HG03097 (cell line): ENCODE data around the gene FSTL4.
"Not testable (repeated sequence)": the region's sequence is repeated elsewhere in the genome, so short reads cannot be mapped to it uniquely, and the experiment has no call there.

Source experiments
- ATAC-seq: cut with Tn5 transposase; IDR thresholded peaks from one replicate; pipeline ENCODE4 v1.9.1; 2021; ENCODE audit not compliant: unreplicated experiment, low FRiP score

The FSTL4 gene

DNA sequence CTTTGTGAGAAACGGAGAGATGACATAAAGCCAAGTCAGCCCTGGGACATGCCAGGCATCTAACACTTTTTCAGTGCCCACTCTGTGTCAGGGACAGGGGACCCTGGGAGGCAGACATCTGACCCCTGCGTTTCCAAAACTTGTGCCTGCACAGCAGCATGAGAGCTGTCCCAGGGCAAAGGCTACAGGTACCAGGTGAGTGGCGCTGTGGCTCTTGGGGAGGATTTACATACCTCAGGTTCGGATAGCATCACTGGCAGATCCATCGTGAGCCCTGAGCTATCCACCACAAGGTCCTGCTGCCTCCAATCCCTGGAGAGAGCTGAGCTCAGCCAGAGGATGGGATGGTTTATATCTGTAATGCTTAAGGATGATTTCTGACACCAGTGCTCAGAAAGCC lies 52.4 kb downstream of the FSTL4 start:
- no peak for ATAC-seq

DNA sequence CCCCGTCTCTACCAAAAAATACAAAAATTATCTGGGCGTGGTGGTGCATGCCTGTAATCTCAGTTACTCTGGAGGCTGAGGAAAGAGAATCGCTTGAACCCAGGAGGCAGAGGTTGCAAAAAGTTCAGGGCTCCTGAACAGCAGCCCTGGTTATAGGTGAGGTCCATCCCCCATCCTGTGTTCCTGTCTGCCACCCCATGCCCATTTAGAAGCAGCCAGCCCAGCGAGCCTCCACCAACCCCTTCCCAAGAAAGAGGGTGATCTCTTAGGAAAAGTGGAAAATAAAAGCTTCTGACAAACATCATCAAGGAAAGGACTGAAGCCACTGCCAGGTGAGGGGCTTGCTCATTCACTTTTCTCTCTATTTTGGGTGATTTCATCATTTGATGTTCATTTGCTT lies 55.8 kb downstream of the FSTL4 start:
- no peak for ATAC-seq

DNA sequence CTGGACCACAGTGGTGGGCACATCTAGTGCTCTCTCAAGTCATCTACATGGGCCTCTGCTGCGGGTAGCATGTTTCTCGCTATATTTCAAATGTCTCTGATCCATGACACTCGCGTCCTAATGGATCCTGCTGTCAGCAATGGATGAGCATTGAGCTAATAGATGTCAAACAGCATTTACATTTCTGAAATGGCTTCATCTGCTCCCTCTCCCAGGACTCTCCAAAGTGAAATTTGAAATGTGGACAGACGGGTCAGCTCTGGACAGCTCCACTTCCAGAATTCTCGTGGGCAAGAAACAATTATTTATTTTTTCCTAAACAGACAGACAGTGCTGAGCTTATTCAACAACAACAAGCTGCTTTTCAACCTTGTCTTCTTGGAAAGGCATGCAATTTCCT lies 58.1 kb downstream of the FSTL4 start:
- ATAC-seq, result no peak

DNA sequence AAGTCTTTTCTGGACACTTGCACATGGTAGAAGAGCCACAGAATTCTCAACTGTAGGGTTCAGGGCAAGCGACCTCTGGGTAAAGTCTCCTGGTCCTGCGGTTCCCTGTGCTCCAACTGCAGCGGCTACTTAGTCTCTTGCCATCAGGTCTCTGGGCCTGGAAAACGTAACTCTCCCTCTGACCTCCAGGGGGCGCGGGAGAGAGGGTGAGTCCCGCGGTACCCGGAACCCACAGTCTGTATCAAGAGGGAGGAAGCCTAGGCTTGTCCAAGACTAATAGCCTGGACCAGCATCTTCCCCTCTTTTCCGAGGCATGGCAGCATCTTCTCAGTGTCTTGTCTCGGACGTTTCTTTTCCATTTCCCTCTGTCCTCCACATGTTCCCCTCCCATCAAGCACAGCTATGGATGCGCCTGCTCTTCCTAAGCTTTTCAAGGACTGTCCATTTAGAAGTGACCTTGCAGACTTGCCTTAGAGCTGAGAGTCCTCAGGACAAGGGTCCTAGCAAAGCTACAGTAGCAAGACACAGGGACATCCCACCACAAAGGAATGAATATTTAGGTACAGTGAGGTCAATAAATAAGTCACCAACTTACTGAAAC lies 59.3 kb downstream of the FSTL4 start:
- ATAC-seq, result no peak

DNA sequence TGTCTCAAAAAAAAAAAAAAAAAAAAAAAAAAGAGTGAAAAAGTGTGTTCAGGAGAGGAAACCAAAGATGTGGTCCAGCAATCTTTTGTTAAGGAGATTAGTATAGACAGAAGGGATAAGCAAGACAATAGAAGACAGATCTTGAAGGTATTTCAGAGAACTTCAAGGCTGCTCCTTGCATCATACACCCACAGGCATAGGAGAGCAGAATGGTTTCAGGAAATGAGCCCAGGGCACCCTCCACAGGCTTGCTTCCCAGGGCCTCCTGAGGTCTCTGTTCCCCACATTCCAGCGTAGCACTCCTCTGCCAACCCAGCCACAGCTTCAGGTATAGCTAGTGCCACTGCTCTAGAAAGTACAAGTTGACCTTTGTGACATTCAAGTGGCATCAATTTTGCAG lies 65.8 kb downstream of the FSTL4 start:
- ATAC-seq, result no peak

DNA sequence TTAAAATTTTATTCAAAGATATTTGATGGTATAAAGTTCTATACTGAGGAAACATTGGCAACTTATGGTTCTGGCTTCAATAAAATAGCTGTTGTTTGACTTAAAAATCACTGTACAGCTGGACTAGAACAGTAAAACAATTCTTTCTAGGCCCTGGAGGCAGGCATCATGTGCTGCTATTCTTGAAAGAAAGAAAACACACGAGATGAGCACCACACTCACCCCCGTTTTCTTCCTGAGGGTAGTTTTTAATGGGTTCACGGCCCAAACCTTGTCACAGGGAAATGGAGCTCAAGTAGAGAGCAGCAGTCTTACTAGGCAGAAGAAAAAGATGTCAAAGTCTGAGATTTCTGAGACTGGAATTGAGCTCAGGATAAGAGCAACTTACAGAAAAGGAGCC lies 68.0 kb downstream of the FSTL4 start:
- no peak for ATAC-seq

DNA sequence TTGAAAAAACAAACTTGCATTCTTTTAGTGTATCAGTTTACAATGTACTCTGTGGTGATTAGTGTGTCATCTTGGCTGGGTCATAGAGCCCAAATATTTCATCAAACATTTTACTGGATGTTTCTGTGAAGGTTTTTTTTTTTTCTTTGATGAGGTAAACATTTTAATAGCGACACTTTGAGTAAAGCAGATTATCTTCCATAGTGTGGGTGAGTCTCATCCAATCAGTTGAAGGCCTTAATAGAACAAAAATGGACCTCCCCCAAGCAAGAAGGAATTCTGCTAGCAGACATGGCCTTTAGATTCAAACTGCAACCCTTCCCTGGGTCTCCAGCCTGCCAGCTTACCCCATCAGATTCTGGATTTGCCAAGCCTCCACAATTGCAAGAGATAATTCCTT lies 72.5 kb downstream of the FSTL4 start:
- ATAC-seq, result no peak

DNA sequence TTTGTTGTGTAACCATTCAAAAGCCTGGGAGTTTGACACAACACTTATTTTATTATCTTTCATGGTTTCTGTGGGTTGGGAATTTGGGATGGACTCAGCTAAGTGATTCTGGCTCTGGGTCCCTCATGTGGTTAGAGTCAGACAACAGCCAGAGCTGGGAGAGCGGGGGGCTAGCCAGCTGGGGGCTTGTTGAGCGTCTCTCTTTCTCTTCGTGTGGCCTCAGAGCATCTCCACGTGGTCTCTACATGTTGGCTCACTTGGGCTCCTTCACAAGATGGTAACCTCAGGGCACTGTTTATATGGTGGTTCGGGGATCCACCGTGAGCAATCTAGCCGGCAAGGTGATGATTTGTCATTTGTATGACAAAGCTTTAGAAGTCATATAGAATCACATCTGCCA lies 73.6 kb downstream of the FSTL4 start:
- no peak for ATAC-seq

DNA sequence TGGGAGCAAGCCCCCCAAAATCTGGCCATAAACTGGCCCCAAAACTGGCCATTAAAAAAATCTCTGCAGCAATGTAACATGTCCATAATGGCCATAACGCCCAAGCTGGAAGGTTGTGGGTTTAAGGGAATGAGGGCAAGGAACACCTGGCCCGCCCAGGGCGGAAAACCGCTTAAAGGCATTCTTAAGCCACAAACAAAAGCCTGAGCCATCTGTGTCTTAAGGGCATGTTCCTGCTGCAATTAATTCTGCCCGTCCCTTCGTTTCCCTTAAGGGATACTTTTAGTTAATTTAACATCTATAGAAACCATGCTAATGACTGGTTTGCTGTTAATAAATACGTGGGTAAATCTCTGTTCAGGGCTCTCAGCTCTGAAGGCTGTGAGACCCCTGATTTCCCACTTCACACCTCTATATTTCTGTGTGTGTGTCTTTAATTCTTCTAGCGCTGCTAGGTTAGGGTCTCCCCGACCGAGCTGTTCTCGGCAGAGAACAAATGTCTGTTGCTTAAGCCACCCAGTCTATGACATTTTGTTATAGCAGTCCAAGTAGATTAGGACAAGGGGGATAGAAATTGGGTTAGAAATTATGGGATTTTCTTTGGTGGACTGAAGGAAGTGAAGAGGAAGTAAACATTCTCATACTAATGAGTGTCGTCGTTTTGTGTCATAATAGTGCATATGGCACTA lies 77.0 kb downstream of the FSTL4 start:
- ATAC-seq, result not testable (repeated sequence)

DNA sequence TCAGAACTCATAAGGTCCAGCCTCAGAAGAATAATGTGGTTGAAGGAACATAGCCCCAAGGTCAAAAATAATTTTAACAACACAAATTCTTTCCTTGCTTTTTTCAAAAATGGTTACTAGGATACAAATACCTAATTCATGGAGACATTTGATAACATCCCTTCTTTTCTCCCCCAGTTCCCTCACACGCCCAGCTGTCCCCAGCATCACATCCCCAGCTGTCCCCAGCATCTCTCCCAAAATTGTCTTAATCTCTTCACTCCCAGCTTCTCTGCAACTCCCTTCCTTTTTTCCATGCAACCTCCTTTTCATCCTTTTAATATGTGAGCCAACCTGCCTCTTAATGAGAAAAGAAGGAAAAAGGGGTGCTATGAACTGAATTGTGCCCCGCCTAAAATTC lies 77.8 kb downstream of the FSTL4 start:
- ATAC-seq, result no peak

DNA sequence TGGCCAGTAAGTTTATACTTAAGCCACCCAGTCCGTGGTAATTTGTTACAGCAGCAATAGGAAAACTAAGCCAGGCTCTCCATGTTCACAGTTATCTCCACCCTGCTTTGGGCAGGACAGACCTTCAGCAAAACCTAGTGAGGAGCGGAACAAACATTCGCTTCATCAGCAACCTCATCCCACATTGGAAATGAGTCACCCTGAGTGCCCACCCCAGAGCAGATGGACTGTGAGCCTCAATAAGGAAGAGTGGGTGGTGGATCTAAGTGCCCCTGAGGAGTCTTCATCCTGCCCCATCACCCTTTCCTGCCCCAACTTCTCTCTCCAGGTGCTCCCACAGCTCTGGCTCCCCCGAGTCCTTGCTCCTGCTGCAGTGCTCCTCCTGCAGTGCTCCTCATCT lies 78.8 kb downstream of the FSTL4 start:
- ATAC-seq, result no peak

DNA sequence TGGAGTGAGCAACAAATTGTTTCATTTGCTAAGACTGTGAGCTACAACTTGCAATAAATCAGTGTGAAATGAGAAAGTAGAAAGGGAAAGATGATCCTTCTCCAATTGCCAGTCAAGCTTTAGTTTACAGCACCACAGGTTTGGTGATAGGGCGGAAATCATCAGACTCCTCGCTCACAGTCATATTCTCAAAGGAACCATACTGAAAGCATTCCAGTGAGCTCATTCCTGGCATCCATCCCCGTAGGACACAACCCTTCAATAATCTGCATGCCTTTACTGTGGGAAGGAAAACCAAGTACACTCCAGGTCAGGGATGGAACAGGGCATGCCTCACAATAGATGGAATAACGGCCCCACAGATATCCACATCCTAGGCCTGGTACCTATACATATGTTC lies 80.7 kb downstream of the FSTL4 start:
- no peak for ATAC-seq

DNA sequence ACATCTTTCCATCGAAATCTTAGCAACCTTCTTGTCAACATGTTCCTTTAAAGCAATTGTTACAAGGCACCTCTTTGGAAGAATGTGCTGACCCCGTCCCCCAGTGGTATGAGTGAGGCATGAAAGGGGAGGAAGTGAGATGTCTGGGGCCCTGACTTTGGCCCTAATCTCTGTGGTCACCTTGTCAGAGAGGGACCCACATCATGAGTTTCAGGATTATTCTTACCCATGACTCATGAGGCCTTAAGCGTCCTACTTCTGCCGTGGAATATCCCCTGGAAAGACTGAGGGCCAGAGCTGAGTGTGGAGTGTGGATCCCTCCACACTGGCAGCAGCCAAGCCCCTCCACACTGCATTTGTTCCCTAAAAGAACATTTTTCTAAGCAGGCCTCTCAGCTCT lies 81.2 kb downstream of the FSTL4 start:
- ATAC-seq, result no peak

DNA sequence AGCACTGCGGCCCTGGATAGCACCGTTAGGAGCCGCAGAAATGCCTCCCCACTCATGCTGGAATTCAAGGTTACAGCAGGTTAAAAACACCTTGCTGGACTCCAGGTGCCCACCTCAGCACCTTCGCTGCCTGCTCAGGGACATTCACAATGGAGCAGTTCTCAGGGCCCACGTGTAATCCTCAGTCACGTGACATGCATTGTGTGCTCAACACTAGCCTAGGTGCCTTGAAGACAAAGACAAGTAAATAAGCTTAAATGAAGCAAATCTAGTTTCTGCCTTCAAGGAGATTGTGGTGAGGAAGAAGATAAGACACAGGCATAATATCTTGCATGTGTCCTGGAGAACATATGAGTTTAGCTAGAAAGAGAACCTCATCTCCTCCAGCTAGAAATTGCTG lies 82.1 kb downstream of the FSTL4 start:
- ATAC-seq, result no peak

DNA sequence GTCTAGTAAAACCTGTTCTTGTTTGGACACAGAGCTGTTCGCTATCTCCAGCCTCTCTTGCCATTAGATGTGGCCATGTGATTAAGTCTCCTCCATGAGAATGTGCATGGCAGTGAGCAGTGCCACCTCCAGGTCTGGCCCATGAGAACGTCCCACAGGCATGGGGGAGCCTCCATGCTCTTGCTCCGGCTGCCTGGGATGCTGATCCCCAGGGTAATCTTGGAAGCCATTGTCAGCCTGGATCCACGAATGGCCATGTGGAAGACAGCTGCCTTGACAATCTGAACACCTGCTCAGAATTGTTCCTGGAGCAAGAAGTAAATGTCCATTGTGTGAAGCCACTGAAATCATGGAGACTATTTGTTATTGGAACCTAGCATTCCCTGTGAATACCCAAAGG lies 83.5 kb downstream of the FSTL4 start:
- ATAC-seq, result no peak

DNA sequence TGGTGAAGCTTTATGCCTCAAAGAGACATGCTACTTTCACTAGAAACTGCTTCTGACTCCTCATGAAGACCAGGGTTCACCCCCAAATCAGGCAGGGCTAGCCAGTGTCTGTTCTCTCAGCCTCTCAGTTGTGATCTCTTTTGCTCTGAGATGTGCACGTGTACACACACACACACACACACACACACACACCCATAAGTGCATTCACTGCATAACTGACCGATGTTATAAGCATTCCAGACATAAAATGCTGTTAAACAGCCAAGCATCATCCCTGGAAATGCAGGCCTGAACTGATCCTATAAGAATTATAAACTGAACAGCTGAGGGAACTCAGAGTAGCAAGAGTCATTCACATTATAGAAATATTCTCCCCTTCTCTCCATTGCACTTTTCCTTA lies 85.0 kb downstream of the FSTL4 start:
- ATAC-seq, result no peak

DNA sequence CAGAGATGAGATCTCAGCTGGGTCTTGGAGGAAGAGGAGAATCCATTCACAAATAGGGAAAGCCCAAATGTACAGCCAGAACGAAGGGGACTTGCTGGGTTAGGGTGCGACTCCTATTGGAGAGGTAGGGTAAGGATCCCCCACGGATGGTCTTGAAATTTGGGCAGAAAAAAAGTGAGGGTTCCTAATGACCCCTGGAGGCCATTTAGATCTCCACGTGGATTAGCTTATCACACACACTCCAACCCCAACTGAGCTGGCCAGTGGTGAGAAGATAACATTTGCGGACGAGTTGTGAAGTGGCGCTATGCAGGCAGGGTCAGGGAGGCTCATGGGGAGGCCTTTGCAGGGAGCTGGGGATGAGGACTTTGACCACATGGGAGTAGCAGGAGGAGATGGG lies 86.0 kb downstream of the FSTL4 start:
- ATAC-seq, result no peak

DNA sequence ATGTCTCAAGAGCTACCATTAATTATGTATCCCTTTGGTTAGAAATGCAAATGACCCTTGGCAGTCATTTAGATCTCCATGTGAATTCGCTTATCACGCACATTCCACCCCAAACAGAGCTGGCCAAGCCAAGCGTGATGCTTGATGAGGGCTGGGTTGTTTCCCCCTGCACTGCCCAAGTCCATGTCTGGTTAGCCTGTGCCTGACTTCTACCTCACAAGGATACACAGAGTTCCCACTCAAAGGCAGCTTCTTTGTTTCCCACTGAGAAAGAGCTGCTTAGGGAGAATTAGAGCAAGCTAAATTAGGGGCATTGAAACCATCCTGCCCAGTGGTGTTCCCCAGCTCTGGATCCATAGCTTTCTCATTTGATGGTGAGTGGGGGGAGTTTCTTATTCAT lies 87.2 kb downstream of the FSTL4 start:
- no peak for ATAC-seq

DNA sequence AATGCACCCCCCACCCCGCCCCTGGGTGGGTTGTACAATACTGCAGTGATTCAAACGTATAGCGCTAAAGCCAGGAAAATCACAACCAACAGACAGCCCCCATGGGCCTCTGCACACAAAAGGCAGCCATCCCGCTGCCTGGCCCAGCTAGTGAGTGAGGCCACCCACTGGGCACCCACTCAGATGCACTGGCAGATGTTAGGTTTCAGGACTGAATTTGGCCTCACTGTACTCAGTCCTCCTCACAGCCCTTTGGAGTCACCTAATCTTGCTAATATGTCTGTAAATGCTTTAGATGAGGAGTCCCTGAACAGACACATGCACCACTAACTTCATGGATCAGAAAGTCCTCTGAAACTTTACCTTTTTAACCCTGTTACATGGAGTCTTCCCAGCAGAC lies 87.7 kb downstream of the FSTL4 start:
- no peak for ATAC-seq

DNA sequence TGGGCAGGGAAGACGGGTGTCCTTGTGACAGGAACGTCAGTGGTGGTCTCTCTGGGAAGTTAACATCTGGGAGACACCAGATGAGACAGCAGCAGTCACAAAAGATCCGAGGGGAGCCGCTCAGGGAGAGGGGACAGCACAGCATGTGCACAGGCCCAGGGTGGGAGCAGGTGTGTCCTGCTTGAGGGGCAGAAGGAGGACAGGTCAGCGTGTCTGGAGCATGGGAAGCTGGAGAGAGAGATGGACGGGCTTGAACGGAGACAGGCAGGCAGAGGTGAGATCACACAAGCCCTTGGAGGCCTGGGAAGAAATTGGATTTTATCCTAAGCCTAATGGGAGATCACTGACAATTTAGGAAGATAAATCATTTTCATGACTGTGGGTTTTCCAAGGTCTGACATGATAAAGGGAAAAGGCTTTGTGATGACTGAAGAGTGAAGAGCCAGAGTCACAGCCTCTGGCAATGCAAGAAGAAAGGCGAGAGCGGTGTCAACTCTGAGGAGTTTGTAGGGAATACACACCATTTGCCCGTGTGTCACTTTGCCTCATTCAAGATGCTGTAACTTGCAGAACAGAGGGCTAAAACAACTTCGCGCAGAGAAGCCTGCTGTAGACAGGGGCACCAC lies 88.3 kb downstream of the FSTL4 start:
- ATAC-seq, result no peak

DNA sequence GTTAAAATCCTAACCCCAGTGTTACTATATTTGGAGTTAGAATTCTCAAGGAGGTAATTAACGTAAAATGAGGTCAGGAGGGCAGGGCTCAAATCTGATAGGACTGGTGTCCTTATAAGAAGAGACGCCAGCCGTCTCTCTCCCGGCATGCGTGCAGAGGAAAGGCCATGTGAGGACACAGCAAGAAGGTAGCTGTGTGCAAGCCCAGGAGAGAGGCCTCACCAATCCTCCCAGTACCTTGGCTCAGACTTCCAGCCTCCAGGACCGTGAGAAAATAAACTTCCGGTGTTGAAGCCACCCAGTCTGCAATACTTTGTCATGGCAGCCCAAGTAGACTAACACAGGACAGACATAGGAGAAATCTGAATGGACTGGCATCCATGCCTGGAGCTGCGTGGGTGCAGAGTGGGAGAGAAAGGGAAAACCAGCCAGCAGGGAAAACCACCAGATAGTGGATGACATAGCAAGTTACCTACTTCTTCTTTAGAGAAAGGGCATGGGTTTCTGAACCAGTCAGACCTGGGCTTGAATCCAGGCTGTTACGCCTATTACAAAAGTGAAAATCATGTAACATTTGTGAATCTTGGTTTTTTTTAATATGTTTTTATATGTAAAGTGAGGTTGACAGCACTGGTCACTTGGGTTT lies 89.2 kb downstream of the FSTL4 start:
- ATAC-seq, result no peak

DNA sequence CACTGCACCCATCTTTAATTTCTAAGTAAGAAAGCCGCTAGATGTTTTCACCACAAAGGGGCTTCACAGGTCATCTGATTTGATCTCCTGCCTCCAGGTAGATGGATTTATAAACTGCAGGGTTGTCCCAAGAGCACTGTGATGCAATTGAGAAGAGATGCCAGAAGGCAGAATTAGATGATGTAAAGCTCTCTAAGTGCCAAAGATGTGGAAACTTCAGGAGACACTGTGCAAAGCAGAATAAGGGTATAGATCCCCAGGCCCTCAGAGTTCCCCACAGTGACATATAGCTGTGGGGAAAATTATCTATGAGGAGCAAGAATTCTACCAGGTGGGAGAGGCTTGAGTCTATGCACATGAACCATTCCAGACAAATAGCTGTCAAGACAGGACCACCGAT lies 90.5 kb downstream of the FSTL4 start:
- ATAC-seq, result no peak
